GM20431 (cell line): Measurements from ENCODE around the gene NTM.
"Not testable (repeated sequence)": the region's sequence is repeated elsewhere in the genome, so short reads cannot be mapped to it uniquely, and the experiment has no call there.

Experiments
- in situ Hi-C: fragments of 300-500 bp; cut with MseI, MboI; formaldehyde crosslinking; loops from one replicate; pipeline ENCODE4 v1.15.0; 2020; ENCODE audit warnings: low sequenced_read_pairs; ENCODE audit not compliant: unreplicated experiment

Gene NTM

GRCh38 chr11:131674051-131674755, 303.8 kb downstream of the NTM start:
- in situ Hi-C loops: loop anchor here (10.0 to 25.0 kb wide), 2 partner anchors 89 to 612 kb away; no protein-coding TSS in a partner anchor

DNA sequence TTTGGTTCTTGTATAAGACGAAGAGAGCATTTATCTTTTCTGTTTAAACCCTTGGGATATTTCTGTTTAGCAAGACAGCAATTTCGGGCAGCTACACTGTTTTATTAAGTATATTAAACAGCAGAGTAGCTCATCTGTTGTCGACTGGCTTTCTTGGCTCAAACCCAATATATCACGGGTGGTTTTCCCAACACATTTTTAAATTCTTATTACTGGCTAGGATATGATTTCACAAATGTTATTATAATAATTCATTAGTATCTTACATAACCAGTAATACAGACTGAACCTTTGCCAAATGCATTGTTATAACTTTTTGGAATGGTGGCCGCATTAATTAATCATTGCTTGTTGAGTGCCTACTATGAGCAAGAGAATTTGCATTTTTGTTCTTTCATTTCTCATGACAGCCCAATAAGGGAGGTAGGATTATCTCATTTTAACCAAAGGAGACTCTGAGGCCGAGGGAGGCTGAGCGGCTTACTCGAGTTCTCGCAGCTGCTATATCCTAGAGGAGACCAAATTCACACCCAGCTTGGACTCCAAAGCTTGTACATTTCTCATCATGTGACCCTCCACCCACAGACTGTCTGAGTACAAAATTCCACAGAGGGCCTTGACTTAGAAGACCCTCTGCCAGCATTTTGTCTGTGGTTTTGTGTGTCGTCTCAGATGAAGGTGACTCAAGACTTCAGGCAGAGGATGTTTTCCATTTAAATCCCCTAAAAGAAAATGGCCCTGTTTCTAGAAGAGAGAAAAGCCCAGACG, 304.9 kb downstream of the NTM start:
- in situ Hi-C loops: loop anchor here (10.0 kb wide), 1 partner anchor 91 kb away; no protein-coding TSS in a partner anchor

GRCh38 chr11:131677828-131678470, 307.5 kb downstream of the NTM start:
- in situ Hi-C loops: loop anchor here (10.0 kb wide), 1 partner anchor 93 kb away; no protein-coding TSS in a partner anchor

DNA sequence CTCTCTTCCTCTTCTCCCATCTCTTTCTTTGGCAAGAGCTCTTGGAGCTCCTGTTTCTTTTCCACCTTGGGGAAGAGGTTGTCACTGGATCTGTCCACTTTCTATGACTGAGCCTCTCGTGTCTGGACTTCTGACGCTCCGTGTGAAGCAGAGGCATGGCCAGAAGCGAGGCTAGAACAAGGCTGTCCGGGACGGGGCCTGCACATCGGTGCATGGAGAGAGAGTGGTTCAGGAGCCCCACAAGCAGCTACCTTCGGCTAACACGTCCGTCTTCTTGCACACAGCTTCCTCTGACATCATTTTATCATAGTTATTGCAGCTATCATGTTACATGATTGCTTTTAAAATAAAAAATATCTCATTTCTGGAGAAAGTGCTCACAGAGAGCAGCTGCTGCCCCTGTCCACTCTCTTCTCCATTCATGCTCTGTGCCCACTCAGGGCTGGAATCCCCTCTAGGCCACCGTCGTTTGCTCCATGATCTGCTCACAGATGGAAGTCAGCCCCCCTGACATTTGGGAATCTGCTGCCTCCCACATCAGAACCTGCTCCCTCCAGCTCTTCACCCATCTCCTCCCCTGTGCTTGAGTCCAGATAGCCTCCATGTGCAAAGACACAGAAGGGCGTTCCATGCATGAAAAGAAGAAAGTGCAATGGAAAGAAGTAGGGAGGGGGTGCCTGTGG, 308.4 kb downstream of the NTM start:
- in situ Hi-C loops: loop anchor here (10.0 kb wide), 1 partner anchor 94 kb away; no protein-coding TSS in a partner anchor

GRCh38 chr11:131680448-131680847, 310.0 kb downstream of the NTM start:
- in situ Hi-C loops: not testable (repeated sequence)

GRCh38 chr11:131681920-131682319, 311.5 kb downstream of the NTM start:
- in situ Hi-C loops: no loop called here

GRCh38 chr11:131682373-131683015, 312.1 kb downstream of the NTM start:
- in situ Hi-C loops: no loop called here

DNA sequence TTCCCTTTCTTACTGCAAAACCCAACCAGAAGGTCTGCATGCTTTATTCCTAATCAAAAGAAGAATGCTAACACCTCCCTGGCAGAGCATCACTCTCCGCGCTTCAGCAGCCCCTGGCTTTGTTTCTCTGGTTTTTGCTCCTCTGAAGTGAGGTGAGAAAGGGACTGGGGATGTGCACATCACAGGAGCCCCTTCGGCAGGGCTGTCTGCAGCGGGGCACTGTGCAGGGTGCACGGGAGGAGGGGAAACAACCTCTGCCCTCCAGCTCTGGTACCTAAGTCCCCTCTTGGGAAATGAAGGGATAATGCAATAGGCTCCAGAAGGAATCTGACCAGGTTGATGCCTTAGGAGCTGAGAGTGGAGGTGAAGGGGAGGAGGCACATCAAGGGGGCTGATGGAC, 312.7 kb downstream of the NTM start:
- in situ Hi-C loops: no loop called here

GRCh38 chr11:131683666-131684065, 313.3 kb downstream of the NTM start:
- in situ Hi-C loops: no loop called here

DNA sequence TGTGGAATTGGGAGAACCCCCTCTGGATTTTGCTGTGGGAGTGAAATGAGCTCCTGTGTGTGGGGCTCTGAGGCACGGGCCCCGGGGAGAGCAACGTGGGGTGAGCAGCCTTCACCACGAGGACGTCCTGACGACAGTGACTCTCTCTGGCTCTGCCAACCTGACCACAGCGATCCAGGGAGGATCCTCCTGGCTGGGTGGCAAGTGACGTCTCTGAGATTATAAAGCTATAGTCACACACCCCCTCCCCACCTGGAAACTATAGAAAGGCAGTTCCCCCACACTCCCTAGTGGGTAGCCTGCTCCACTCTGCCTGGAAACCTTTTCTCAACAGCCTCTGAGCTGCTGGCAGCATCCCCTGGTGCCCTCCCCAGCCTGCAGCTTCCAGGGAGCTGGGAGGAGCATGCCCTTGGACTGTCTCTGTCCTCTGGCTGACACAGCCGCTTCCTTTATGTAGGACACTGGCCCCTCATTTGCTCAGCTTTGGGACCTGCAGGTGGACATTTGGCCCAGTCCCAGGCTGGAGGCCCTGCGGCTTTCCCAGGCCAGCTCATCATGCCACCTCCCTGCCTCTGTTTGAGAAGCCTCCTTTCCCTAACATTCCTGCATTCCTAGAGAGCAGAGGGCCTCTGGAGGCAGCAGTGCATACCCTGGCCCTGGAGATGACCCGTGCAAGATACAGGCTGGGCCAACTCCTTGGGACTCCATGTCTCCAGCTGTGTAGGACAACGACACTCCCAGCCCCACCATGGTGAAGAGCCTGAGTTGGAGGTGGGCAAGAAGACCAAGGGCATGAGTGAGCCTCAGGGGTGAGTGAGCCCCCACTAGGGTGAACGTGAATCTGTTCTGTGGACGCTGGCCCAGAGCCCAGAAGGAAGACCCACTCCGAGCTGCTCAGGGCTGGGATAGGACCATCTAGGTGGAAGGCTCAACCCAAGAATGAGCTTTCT, 314.0 kb downstream of the NTM start:
- in situ Hi-C loops: no loop called here

- in situ Hi-C loops: no loop called here
Observed at GRCh38 chr11:131685206-131685605, 314.8 kb downstream of the NTM start.

DNA sequence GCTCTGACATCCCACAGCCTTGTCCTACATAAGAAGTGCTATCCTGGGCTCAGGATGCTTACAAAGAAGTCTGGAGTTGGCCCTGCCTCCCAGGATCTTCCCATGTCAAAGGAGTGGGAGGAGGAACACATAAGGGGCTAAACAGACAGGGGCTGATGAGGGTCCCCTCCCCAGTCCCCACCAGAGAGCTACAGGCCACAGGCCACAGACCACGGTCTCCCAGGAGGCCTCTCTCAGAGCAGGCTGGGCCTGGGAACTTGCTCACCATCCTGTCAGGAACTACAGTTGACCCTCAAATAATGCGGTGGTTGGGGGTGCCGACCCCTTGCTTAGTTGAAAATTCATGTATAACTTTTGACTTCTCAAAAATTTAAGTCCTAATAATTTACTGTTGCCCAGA, 315.5 kb downstream of the NTM start:
- in situ Hi-C loops: no loop called here

GRCh38 chr11:131686836-131687235, 316.4 kb downstream of the NTM start:
- in situ Hi-C loops: no loop called here

GRCh38 chr11:131687291-131688047, 317.1 kb downstream of the NTM start:
- in situ Hi-C loops: no loop called here

DNA sequence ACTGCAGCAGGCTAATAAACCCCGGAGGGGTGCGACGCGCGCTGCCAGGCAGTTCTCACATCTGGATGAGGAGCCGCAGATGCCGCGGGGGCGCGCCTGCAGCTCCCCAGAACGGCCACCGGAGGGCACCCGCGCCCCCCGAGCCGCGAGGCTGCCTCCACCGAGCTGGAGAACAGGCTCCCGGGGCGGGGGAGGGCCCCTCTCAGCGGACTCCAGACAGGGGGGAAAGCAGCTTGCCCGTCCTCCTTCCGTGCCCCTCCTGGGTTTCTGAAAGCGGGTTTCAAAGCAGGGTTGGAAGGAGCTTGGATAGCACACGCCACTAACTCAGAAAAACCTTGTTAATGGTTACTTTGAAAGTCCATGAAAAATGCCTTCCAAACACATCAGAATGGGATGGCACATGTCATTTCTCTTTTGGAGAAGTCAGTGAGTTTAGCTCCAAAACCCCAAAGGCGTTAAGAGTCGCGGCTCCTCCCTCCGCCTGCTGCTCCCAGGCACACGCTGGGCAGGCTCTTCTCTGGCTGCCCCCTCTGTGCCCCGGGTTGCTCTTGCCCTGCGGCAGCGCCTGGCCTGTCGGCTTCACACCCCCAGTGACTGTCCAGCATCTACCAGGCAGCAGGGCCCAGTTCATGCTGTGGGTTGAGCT, 317.8 kb downstream of the NTM start:
- in situ Hi-C loops: no loop called here

- in situ Hi-C loops: no loop called here
Observed at GRCh38 chr11:131689049-131689925, 318.9 kb downstream of the NTM start.

DNA sequence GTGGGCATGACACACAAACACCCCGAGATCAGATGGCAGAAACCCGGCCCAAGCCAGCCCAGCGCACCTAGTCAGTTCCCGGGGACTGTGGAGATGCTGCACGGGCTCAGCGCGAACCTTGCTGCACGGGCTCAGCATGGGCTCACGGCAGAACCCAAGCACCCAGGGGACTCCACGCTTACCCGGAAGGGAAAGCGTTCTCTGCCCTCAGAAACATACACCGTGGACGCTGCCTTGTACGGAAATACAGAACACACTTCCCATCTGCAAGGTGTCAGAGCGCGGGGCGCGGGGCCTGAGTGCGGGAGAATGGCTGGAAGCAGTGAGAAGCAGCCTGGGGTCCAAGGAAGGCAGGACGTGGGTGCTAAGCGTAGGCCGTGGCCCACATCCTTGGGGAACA, 319.9 kb downstream of the NTM start:
- in situ Hi-C loops: no loop called here
